Vagina (tissue), 2 donors: ENCODE data around the gene TNFAIP1.

Source experiments
- CTCF ChIP-seq, 3 experiments: fragments of 450-650 bp in 2 of 3; fragments of 200-600 bp in 1 of 3; sonication (generic) in 1 of 3; IDR thresholded peaks; one replicate each; pipeline ENCODE4 v1.5.1; 2017 to 2019; ENCODE audit warnings: antibody characterized with exemption in 3 of 3, mild to moderate bottlenecking in 2 of 3, moderate library complexity in 2 of 3
- POLR2A ChIP-seq, 2 donors: fragments of 450-650 bp; IDR thresholded peaks; one replicate each; pipeline ENCODE4 v1.6.1; 2017; ENCODE audit warnings: antibody characterized with exemption in 2 of 2, mild to moderate bottlenecking in 2 of 2, moderate library complexity in 2 of 2

GRCh38 chr17:28315846-28316705, 19.5 kb upstream of the TNFAIP1 start:
- TF ChIP-seq POLR2A (IDR thresholded peaks at IDR 0.05) (no peak), CTCF (IDR thresholded peaks at IDR 0.05) (no peak)
